GM21515 (cell line): Measurements from ENCODE around the gene PCDHGA3.
"Not testable (repeated sequence)": the region's sequence is repeated elsewhere in the genome, so short reads cannot be mapped to it uniquely, and the experiment has no call there.

Experiments used
- ATAC-seq: cut with Tn5 transposase; IDR thresholded peaks from one replicate; pipeline ENCODE4 v1.9.1; 2021; ENCODE audit not compliant: unreplicated experiment

PCDHGA3 gene

DNA sequence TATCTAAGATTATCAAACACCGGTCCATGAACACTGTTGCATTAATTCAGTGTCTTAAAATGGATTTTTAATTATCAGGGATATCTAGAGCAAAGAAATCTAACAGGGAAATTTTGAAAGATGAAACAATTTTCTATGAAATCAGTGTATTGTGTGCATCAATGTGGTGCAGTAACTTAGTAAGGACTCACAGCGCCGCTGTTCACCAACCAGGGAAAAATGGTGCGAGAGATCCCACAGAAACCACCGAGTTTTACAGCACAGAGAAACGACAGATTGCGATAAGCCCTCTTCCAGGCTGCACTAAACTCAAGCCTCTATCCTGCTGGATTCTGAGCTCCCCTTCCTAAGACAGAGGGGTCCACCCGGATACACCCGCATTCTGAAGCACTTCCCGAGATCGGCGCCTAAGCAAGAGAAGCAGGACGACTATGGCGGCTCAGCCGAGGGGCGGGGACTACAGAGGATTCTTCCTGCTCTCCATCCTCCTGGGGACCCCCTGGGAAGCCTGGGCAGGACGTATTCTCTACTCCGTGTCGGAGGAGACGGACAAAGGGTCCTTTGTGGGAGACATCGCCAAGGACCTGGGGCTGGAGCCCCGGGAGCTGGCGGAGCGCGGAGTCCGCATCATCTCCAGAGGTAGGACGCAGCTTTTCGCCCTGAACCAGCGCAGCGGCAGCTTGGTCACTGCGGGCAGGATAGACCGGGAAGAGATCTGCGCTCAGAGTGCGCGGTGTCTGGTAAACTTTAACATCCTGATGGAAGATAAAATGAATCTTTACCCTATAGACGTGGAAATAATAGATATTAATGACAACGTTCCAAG lies 39.1 kb downstream of the PCDHGA3 start, which contains the start of gene PCDHGA7:
Gene PCDHGA7 (plus strand): TSS at position 274 of the 826 bp plus-strand sequence. CDS start 158 bp downstream, at position 432.
- no peak for ATAC-seq

DNA sequence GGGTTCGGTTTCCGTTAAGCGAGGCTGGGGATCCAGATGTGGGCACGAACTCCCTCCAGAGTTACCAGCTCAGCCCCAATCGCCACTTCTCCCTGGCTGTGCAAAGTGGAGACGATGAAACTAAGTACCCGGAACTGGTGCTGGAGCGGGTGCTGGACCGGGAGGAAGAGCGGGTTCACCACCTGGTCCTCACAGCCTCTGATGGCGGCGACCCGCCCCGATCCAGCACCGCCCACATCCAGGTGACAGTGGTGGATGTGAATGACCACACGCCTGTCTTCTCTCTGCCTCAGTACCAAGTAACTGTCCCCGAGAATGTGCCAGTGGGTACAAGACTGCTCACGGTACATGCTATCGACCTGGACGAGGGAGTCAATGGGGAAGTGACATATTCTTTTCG lies 39.7 kb downstream of the PCDHGA3 start:
- ATAC-seq = no peak

DNA sequence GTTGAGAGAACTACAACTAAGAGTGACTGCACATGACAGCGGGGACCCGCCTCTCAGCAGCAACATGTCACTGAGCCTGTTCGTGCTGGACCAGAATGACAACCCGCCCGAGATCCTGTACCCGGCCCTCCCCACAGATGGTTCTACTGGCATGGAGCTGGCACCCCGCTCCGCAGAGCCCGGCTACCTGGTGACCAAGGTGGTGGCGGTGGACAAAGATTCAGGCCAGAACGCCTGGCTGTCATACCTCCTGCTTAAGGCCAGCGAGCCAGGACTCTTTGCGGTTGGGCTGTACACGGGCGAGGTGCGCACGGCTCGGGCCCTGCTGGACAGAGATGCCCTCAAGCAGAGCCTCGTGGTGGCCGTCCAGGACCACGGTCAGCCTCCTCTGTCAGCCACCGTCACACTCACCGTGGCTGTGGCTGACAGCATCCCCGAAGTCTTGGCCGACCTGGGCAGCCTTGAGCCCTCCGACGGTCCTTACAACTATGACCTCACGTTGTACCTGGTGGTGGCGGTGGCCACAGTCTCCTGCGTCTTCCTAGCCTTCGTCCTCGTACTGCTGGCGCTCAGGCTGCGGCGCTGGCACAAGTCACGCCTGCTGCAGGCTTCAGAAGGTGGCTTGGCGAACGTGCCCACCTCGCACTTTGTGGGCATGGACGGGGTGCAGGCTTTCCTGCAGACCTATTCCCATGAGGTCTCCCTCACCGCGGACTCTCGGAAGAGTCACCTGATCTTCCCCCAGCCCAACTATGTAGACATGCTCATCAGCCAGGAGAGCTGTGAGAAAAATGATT lies 41.0 kb downstream of the PCDHGA3 start:
- ATAC-seq = no peak

DNA sequence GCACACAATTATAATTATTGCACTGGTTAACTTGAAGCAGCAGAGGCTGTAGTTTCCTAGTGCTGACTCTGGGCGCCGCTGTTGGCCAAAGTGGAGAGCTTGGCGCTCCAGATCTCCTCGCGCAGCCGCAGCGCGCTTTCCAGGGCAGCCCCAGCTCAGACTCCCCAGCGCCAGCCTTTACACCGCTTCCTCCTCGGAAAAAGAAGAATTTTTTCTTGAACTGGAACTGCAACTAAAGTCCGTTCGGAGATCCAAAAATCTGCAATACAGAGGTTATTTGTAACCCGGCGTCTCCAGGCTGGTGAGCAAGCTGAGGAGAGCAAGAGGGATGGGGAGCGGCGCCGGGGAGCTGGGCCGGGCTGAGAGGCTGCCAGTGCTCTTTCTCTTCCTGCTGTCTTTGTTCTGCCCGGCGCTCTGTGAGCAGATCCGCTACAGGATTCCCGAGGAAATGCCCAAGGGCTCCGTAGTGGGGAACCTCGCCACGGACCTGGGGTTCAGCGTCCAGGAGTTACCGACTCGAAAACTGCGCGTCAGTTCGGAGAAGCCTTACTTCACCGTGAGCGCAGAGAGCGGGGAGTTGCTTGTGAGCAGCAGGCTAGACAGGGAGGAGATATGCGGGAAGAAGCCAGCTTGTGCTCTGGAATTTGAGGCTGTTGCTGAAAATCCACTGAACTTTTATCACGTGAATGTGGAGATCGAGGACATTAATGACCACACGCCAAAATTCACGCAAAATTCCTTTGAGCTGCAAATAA lies 44.1 kb downstream of the PCDHGA3 start, which contains the start of gene PCDHGB4:
Gene PCDHGB4 (plus strand): TSS at position 142 of the 755 bp plus-strand sequence. CDS start 187 bp downstream, at position 329.
- peak; percentile 78 for ATAC-seq

DNA sequence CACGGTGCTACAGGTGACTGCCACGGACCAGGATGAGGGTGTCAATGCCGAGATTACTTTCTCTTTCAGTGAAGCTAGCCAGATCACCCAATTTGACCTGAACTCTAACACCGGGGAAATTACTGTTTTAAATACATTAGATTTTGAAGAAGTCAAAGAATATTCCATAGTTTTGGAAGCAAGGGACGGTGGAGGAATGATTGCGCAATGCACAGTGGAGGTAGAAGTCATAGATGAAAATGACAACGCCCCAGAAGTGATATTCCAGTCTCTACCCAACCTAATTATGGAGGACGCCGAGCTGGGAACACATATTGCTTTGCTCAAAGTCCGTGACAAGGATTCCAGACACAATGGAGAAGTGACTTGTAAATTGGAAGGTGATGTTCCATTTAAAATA lies 45.0 kb downstream of the PCDHGA3 start:
- no peak for ATAC-seq

DNA sequence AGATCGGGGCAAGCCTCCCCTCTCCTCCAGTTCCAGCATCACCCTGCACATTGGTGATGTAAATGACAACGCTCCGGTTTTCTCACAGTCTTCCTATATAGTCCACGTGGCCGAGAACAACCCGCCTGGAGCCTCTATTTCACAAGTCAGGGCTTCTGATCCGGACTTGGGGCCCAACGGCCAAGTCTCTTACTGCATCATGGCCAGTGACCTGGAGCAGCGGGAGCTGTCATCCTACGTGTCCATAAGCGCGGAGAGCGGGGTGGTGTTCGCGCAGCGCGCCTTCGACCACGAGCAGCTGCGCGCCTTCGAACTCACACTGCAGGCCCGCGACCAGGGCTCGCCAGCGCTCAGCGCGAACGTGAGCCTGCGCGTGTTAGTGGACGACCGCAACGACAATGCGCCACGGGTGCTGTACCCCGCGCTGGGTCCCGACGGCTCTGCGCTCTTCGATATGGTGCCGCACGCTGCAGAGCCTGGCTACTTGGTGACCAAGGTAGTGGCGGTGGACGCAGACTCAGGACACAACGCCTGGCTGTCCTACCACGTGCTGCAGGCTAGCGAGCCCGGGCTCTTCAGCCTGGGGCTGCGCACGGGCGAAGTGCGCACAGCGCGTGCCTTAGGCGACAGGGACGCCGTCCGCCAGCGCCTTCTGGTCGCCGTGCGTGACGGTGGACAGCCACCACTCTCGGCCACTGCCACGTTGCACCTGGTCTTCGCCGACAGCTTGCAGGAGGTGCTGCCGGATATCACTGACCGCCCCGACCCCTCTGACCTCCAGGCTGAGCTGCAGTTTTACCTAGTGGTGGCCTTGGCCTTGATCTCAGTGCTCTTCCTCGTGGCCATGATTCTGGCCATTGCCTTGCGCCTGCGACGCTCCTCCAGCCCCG lies 45.8 kb downstream of the PCDHGA3 start:
- no peak for ATAC-seq

DNA sequence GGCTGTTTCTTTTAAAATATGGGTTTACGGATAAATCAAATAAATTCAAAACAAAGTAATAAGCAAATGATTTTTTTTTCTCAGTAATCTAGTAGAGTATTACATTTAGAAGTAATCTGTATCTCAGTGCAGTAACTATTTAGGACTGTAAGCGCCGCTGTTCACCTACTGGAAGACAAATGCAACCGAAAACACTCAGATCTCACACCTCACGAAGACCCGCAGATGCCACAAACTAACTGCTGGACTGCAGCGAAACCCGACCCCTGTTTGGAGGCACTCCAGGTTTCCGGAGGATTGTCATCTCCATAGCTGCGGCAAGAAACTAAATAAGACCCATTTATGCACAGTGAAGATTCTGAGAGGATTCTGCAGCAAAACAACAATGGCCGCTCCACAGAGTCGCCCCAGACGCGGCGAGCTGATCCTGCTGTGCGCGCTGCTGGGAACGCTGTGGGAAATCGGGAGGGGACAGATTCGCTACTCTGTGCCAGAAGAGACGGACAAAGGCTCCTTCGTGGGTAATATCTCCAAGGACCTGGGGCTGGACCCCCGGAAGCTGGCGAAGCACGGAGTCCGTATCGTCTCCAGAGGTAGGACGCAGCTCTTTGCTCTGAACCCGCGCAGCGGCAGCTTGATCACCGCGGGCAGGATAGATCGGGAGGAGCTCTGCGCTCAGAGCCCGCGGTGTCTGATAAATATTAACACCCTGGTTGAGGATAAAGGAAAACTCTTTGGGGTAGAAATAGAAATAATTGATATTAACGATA lies 49.0 kb downstream of the PCDHGA3 start, which contains the start of gene PCDHGA8:
Gene PCDHGA8 (plus strand): TSS at position 205 of the 770 bp plus-strand sequence. CDS start 181 bp downstream, at position 386.
- ATAC-seq = no peak

DNA sequence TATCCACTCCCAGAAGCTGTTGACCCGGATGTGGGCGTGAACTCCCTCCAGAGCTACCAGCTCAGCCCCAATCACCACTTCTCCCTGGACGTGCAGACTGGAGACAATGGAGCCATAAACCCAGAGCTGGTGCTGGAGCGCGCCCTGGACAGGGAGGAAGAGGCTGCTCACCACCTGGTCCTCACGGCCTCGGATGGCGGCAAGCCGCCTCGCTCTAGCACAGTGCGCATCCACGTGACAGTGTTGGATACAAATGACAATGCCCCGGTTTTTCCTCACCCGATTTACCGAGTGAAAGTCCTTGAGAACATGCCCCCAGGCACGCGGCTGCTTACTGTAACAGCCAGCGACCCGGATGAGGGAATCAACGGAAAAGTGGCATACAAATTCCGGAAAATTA lies 49.6 kb downstream of the PCDHGA3 start:
- no peak for ATAC-seq

DNA sequence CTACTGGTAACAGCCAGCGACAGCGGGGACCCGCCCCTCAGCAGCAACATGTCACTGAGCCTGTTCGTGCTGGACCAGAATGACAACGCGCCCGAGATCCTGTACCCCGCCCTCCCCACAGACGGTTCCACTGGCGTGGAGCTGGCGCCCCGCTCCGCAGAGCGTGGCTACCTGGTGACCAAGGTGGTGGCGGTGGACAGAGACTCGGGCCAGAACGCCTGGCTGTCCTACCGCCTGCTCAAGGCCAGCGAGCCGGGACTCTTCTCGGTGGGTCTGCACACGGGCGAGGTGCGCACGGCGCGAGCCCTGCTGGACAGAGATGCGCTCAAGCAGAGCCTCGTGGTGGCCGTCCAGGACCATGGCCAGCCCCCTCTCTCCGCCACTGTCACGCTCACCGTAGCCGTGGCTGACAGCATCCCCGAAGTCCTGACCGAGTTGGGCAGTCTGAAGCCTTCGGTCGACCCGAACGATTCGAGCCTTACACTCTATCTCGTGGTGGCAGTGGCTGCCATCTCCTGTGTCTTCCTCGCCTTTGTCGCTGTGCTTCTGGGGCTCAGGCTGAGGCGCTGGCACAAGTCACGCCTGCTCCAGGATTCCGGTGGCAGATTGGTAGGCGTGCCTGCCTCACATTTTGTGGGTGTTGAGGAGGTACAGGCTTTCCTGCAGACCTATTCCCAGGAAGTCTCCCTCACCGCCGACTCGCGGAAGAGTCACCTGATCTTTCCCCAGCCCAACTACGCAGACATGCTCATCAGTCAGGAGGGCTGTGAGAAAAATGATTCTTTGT lies 51.0 kb downstream of the PCDHGA3 start:
- ATAC-seq = not testable (repeated sequence)
